DMS153 (cell line): ENCODE results near the gene A4GALT.
"Not testable (repeated sequence)": the region's sequence is repeated elsewhere in the genome, so short reads cannot be mapped to it uniquely, and the experiment has no call there.

ENCODE experiments used
- DNase-seq: peaks from one replicate; lab custom pipeline; 2025; lab: John Stamatoyannopoulos, UW

Gene A4GALT

DNA sequence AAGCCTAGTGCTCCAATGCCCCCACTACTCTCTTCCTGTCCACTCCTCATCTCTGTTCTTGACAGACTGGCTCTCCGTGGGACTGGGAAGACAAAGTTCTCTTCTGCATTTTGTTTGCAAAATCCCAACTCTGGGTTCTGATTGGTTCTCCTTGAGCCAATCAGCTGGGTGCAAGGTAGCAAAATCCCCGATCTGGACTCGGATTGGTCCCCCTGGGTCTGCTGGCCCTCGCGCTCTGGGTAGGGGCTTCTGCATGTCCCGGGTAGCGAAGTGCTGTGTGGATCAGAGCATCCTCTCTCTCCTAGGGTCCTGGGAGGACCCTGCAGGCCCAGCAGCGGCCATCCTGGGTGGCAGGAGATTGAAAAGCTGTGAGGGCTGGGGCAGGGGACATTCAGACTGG lies 22.3 kb upstream of the A4GALT start:
- DNase-seq = no peak

DNA sequence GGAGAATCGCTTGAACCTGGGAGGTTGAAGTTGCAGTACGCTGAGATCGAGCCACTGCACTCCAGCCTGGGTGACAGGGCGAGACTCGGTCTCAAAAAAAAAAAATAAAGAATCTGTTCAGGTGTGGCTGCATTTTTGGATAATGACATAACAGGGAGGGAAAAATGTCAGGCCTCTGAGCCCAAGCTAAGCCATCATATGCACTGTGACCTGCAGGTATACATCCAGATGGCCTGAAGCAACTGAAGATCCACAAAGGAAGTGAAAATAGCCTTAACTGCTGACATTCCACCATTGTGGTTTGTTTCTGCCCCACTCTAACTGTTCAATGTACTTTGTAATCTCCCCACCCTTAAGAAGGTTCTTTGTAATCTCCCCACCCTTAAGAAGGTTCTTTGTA lies 19.6 kb upstream of the A4GALT start:
- not testable (repeated sequence) for DNase-seq

DNA sequence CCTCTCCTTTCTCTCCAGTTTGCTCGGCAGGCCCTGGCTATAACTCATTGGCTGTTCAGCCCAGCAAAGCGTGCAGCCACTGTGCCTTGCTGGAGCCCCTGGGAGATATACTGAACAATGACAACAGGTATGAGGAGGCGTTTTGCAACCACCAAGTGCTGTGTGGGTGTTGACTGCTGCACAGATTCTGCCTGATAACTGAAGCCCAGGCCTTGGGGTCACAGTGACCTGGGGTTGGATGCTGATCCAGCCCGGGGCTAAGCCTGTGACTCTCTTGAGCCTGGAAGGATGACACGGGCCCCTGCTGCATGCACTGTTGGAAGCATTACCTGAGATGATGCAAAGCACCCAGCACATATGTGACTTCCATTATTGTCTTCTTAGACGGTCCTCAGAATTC lies 13.7 kb upstream of the A4GALT start:
- no peak for DNase-seq

DNA sequence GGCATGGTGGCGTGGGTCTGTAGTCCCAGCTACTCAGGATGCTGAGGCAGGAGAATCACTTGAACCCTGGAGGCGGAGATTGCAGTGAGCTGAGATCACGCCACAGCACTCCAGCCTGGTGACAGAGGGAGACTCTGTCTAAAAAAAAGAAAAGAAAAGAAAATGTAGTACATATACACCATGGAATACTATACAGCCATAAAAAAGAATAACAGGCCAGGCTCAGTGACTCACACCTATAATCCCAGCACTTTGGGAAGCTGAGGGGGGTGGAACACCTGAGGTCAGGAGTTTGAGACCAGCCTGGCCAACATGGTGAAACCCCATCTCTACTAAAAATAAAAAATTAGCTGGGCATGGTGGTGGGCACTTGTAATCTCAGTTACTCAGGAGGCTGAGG lies 12.7 kb upstream of the A4GALT start:
- DNase-seq = not testable (repeated sequence)

DNA sequence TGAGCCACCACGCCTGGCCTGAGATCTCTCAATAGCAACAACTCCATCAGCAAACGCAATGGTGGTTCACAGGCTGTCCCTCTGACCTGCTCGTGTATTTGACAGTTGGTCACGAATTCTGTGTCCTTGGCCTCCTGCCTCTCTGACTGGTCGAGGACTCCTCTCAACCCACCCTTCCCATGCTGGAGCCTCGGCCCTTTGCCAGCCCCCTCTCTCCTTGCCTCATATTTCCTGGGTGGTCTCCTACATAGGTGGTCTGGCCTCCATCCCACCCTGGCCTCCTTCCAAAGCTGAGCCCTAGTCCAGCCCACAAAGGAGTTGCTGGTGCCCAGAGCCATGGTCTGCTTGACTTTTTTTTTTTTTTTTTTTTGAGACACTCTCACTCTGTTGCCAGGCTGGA lies 11.4 kb upstream of the A4GALT start:
- DNase-seq = no peak

DNA sequence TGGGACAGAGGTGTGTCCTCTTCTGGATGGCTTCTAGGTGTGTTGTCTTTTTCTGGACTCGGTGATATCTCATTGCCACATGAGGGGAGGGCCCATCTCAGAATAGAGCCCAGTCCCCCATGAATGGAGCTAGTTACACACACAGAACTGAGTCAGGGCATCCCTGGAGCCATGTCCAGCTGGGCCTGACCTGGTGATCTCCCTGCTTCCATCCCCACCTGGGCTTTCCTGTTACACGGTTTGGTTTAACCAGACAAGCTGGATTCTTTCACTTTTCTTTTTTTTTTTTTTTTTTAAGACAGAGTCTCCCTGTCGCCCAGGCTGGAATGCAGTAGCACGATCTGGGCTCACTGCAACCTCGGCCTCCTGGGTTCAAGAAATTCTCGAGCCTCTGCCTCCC lies 6.1 kb upstream of the A4GALT start:
- DNase-seq = no peak

DNA sequence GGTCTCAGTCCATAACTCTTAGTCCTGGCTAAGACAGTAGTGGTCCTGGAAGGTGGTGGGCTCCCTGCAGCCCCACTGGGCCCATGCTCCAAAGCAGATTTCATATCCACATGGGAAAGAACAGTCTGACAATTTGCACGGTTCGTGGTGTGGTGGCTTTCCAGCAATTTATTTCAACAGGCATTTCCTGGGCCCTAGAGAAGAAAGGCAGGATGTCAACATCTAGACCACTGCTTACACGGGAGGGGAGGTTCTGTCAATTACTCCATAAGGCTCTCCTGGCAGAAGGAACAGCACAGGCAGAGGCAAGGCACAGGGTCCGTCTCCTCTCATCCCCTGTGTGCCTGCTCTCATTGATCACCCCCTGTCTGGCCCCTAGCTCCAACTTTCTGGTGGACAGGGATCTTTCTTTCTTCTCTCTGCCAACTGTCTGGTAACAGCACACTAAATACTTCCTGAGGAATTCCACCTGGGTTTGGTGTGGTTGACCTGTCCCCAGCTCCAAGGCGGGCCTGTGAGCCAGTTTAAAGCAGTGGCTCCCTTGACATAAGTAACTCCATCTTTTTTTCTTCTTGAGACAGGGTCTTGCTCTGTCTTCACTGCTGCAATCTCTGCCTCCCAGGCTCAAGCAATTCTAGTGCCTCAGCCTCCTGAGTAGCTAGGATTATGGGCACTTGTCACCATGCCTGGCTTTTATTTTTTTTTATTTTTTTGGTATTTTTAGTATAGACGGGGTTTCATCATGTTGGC lies 5.1 kb upstream of the A4GALT start:
- DNase-seq = no peak

DNA sequence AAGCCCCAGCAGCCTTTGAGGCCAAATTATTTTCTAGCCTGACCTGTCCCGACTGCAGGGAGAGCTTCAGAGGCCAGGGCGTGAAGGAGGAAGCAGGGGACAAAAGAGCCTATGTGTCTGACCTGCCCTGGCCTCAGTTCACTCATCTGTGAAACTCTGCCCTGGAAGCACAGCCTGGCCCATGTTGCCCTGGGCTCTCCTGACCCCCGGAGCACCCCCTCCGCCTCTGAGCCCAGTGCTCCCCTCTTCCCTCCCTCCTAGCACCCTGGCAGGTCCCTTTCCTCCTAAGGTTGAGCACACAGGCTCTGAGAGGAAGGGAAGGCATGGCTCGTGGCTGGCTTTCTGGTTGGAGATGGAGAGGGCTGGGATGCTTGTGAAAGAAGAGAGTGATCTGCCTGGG lies 3.4 kb upstream of the A4GALT start:
- no peak for DNase-seq

DNA sequence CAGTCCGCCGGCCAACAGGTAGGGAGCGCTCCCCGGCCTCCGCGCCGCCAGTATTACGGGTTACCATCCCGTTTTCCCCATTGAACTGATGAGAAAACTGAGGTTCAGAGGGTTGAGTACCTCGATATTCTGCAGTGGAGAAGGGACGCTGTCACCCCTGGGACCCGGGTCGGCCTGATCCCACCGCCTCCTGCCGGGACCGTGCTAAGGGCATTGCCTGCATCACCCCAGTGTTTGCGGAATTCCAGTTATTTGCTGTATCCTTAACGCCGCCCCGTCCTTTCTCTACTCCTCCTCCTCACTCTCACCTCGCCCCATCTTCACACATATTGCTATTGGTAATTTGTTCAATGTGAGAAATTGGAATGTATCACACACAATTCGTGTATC lies 370 bp upstream of the A4GALT start:
- DNase-seq = no peak

DNA sequence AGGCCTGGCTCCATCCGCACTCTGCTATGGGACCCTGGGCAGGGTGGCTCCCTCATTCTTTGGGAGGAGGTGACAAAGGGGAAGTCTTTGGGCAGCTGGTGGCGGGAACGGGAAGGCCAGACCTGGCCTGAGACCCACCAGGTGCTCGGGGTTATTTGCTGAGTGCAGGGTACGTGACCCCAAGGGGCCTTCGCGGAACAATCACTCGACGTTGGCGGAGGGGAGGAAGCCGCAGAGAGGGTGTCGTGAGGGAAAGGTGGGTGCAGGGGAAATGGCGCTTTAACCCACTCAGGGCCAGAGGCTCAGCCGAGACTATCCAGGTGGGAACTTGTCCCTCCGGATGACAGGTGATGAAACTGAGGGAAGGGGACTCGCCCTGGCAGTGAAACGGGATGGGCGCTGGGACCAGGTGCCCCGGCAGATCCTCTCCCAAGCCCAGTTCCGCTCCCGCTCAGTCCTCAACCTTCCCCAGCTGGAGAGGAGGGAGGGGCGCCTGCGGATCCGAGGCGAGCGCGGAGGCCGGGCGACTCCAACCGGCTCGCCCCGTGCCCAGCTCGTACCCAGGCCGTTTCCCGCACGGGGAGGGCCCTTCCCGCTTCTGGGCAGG lies 911 bp downstream of the A4GALT start:
- DNase-seq = no peak

DNA sequence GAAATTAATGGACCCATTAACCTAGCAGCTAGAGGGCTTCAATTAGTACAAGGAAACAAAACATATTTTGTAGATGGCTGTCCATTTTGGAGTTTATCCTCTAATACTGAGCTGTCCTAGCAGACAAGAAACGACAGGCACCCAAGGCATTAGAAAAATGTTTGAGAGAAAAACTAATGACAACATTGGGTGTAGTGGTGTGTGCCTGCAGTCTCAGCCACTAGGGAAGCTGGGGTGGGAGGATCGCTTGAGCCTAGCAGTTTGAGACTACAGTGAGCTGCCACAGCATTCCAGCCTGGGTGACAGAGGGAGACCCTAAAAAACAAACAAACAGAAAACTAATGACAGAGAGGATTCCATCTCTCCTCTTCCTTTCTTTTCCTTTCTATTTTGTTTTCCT lies 1.5 kb downstream of the A4GALT start:
- DNase-seq = no peak

DNA sequence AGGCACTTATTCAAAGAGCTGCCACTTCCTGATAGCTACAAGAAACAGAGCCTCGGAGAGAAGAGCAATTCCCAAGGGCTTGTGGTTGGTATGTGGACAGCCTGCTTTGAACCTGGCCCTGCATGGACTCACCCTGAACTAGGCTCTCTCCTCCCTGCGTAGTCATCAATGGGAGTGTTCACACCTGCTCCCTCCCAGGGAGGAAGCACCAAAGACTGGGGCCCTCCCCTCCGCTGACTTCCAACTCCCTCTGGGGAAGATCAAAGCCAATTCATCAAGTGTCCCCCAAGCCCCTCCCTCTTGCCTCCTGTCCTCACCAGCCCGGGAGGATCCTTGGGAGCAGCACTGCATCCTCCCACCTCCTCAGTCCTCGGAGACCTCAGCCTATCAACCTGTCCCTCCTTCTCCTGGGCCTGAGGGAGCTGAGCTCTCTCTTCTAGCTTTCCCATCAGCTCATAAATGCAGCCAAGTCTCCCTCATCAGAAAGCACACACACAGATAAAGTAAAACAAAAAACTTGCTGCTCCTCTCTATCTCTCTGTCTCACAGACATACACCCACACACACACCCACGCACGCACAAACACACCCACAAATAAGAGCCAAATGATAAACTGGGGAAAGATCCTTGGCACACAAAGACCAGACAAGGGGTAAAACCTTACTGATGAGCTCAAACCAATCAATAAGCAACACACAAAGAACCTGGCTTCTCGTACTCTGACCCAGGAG lies 3.3 kb downstream of the A4GALT start:
- DNase-seq = peak; percentile 74

DNA sequence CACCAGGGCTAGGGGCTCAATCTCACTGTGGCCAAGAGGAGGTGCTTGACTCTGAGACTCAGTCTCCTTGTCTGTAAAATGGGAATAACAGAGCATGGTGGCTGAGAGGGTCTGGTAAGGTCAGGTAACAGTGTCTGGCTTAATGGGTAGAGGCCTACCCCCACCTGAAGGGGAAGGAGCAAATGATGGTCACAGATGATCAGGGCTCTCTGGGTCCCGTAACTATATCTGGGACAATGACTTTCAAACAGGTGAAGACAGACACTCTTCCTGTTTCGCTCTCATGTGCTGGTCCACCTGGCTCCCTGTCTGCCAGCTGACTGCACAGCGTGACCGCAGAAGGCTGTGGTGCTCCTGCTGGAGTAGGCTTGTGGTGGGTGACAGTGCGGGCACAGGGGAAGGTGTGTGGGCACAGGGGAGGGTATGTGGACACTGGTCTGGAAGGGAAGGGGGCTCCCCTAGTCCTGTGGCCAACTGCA lies 4.0 kb downstream of the A4GALT start:
- DNase-seq = no peak

DNA sequence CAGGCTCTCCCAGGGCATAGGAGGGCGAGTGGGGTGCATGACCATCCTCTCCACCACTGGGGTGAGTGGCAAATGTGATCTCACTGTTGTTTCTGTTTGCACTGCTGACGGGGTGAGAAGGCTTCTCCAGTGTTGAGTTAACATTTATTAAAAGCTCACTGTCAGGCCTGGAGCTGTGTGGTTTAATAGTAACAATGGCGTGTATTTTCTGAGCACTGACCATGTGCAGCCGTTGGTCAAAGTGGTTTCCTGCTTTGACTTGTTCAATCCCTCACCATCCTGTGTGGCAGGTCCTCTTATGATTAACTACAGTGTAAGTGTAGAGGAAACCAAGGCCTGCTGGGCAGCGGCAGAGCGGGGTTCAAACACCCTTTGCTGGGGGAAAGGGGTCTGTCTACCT lies 4.4 kb downstream of the A4GALT start:
- DNase-seq = no peak

DNA sequence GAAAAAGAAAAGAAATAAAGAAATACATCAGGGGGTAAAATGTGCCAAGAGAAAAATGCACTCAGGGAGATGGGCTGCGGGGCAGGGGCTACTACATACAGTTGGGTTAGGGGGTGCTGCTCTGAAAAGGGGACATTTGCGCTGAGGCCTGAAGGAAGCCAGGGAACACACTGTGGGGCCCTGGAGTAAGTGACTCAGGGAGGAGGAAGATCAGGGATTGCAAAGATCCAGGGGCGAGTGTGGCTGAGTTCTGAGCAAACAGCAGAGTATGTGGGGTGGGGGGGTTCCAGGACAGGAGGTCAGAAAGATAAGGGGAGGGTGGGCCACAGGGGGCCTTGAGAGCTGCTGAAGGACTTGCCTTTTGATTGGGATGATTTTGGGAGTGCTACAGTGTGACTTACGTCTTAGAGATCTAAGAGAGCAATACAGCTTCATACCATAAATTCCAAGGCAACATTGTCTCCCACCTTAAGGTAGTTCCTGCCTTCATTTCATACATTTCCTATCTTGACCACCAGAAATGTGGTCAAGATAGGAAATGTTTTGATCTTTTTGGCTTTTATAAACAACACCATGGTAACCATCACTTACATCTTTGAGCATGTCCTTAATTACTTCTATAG lies 5.8 kb downstream of the A4GALT start:
- DNase-seq = no peak

DNA sequence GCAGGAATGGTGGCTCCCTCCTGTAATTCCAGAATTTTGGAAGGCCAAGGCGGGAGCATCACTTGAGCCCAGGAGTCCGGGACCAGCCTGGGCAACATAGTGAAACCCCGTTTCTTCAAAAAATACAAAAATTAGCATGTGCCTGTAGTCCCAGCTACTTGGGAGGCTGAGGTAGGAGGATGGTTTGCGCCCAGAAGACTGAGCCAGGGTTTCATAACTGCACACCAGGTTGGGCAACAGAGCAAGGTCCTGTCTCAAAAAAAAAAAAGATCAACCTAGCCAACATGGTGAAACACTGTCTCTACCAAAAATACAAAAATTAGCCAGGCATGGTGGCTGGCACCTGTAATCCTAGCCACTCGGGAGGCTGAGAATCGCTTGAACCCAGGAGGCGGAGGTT lies 6.4 kb downstream of the A4GALT start:
- no peak for DNase-seq

DNA sequence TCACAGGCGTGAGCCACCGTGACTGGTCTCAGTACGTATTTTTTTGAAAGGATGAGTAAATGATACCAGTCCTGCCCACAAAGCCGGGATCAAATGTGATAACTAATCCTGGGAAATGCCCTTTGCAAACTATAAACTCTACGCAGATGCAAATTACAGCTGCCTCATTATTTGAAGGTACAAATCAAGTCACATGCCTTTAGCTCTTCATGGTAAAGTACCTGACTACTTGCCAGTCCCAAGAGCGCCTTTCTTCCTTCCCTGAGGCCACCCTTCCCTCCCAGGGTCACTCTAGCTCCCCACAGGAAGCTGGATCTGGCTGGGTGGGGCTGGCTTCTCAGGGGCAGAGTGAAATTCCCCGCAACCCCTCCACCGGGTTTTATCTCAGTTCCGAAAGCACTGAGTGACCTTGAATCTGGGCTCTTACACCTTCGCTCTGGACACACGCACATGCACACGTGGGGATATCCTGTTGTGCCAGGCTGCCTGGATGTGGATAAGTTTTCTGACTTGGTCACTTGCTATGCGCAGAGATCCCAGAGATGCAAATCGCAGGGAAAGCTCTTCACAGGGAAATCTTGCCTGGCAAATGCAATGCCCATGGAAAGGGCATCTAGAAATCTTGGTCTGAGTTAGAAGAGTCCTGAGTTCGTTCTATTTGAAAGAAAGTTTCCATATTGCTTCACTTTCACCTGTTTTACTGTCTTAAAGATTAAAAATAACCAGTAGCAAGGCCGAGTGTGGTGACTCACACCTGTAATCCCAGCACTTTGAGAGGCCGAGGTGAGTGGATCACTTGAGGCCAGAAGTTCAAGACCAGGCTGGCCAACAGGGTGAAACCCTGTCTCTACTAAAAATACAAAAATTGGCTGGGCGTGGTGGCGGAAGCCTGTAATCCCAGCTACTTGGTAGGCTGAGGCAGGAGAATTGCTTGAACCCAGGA lies 8.5 kb downstream of the A4GALT start:
- no peak for DNase-seq

DNA sequence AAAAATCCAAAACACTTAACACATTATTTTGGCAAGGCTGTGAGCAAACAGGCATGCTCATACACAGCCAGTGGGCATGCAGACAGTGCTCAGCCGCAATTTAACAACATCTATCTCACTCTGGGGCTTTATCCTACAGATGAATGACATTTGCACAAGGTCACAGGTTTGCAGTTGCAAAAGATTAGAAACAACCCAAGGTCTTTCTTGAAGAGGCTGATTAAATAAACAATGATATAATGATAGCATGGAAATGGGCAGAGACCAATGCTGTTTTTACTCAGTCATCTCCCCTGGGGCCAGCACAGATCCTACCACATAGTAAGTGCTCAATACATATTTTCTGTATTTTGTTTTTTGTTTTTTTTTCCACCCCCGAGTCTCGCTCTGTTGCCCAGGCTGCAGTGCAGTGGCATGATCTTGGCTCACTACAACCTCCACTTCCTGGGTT lies 9.4 kb downstream of the A4GALT start:
- DNase-seq = no peak

DNA sequence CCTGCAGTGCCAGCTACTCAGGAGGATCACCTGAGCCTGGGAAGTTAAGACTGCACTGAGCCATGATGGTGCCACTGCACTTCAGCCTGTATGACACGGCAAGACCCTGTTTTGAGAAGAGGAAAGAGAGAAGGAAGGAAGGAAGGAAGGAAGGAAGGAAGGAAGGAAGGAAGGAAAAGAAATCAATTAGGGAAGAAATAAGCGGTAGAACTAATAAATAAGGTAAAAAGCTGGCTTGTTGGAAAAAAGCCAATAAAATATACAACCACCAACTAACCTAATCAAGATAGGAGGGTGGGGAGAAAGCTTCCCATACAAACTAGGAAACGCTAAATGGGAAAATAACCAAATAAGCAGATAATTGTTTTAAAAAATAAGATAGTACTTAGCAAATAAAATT lies 12.3 kb downstream of the A4GALT start:
- no peak for DNase-seq

DNA sequence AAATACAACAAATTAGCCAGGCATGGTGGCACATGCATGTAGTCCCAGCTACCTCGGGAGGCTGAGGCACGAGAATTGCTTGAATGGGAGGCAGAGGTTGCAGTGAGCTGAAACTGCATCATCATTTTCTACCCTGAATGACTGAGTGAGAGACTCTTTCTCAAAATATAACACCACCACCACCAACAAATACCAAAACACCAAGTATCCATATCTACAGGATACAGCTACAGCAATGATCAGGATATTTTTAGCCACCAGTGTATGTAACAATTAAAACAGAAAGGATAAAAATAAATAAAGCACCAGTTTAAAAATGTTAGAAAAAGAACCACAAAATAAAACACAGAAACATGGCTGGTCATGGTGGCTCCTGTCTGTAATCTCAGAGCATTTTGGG lies 13.2 kb downstream of the A4GALT start:
- no peak for DNase-seq

DNA sequence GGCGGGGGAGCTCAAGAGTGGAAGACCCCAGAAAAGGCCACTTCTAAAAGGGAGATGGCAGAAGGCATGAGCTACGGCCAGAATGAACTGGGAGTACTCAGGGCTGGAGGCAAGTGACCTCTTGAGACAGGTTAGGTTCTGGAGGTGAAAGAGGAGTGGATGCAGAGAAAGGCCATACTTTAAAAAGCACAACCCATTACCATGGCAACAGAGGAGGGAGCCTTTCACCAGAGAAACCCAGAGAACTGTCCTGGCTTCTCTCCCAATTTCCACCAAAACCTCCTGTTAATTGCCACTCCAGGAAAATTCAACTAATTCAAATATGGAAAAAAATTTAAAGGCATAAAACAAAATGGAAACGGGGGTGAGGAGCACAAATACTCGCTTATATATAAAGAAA lies 15.8 kb downstream of the A4GALT start:
- DNase-seq = no peak

DNA sequence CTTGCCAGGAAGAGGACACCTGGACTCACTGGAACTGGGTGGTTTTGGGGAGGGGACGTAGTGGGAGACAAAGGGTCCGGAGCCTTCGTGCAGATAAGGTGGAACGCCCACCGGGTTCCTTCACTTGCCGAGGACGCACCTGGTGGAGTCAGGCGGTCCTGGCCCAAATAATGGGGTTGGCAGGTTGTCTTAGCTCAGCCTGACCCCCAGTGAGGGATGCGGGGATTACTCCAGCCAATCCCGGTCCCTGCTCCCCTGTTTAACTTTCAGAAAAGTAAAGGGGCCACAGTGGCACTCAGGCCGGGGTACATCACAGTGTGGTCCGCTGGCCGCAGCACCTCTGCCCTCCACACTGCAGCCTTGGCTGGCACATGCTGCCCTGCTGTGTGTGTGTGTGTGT lies 18.0 kb downstream of the A4GALT start:
- DNase-seq = no peak
